HepG2 (cell line): ENCODE measurements around the gene UBE2E1. TPM values are rescaled to one million over a fixed set of nuclear protein-coding genes. Genes with fewer than 3 reads are reported as not detected.

ENCODE experiments used
- CBX5 ChIP-seq: sonication (generic); formaldehyde crosslinking; IDR thresholded peaks from 2 replicates; pipeline ENCODE4 v1.4.0; 2020; ENCODE audit warnings: missing genetic modification reagents, borderline replicate concordance
- IKZF4 ChIP-seq: sonication (generic); formaldehyde crosslinking; IDR thresholded peaks from 2 replicates; pipeline ENCODE4 v1.5.1; 2020; ENCODE audit warnings: borderline replicate concordance, mild to moderate bottlenecking, low read depth, missing genetic modification reagents; ENCODE audit errors: not compliant biosample characterization
- KDM2A ChIP-seq: sonication (generic); formaldehyde crosslinking; IDR thresholded peaks from 2 replicates; pipeline ENCODE4 v1.4.0; 2020; ENCODE audit warnings: low read depth, missing genetic modification reagents, borderline replicate concordance
- MIER2 ChIP-seq: IDR thresholded peaks from 2 replicates; pipeline ENCODE4 v1.6.1; 2016; ENCODE audit warnings: missing biosample characterization, missing genetic modification reagents
- NFRKB ChIP-seq: fragments of 450-650 bp; IDR thresholded peaks from 2 replicates; pipeline ENCODE4 v1.6.1; 2017
- POGZ ChIP-seq: sonication (generic); formaldehyde crosslinking; IDR thresholded peaks from 2 replicates; pipeline ENCODE4 v1.4.0; 2020; ENCODE audit warnings: mild to moderate bottlenecking, missing genetic modification reagents
- TP53 ChIP-seq: sonication (generic); formaldehyde crosslinking; conservative IDR thresholded peaks from 2 replicates; pipeline ENCODE4 v1.4.0; 2020; ENCODE audit warnings: missing genetic modification reagents
- U2AF1 ChIP-seq: fragments of 200-400 bp; formaldehyde crosslinking; optimal IDR thresholded peaks from 2 replicates; pipeline ENCODE3; 2017; ENCODE audit warnings: mild to moderate bottlenecking, low read depth, low read length
- WIZ ChIP-seq: sonication (generic); formaldehyde crosslinking; IDR thresholded peaks from 2 replicates; pipeline ENCODE4 v1.5.1; 2020; ENCODE audit warnings: mild to moderate bottlenecking, missing genetic modification reagents
- YEATS4 ChIP-seq: sonication (generic); formaldehyde crosslinking; IDR thresholded peaks from 2 replicates; pipeline ENCODE4 v1.4.0; 2020; ENCODE audit warnings: missing genetic modification reagents, borderline replicate concordance
- ZBTB21 ChIP-seq: sonication (generic); formaldehyde crosslinking; IDR thresholded peaks from 2 replicates; pipeline ENCODE4 v1.4.0; 2020; ENCODE audit warnings: missing genetic modification reagents
- ZNF121 ChIP-seq: sonication (generic); formaldehyde crosslinking; IDR thresholded peaks from 2 replicates; pipeline ENCODE4 v1.5.0; 2020; ENCODE audit warnings: mild to moderate bottlenecking, missing genetic modification reagents
- ZNF17 ChIP-seq: sonication (generic); formaldehyde crosslinking; IDR thresholded peaks from 2 replicates; pipeline ENCODE4 v1.5.0; 2020; ENCODE audit warnings: mild to moderate bottlenecking, missing genetic modification reagents
- ZNF230 ChIP-seq: sonication (generic); formaldehyde crosslinking; IDR thresholded peaks from 2 replicates; pipeline ENCODE4 v1.4.0; 2020; ENCODE audit warnings: mild to moderate bottlenecking, missing genetic modification reagents
- ZNF34 ChIP-seq: sonication (generic); formaldehyde crosslinking; IDR thresholded peaks from 2 replicates; pipeline ENCODE4 v1.4.0; 2020; ENCODE audit warnings: mild to moderate bottlenecking, missing genetic modification reagents, borderline replicate concordance
- ZNF891 ChIP-seq: sonication (generic); formaldehyde crosslinking; IDR thresholded peaks from 2 replicates; pipeline ENCODE4 v1.5.0; 2020; ENCODE audit warnings: mild to moderate bottlenecking, missing genetic modification reagents
- ZSCAN31 ChIP-seq: sonication (generic); formaldehyde crosslinking; IDR thresholded peaks from 2 replicates; pipeline ENCODE4 v1.5.0; 2020; ENCODE audit warnings: low read depth, mild to moderate bottlenecking, missing genetic modification reagents
- polyA plus RNA-seq, 8 experiments: library from polyadenylated mRNA; depleted of rRNA in 3 of 8; stranded (reverse) in 7 of 8; unstranded in 1 of 8; fragments of >200 nt; fragmentation: Illumina TruSeq in 4 of 8; extraction: Trizol in 4 of 8; gene quantifications; 2 replicates each; pipeline versions ENCODE4 v1.2.1 to v1.2.3, GENCODE V29; 2011 to 2016; ENCODE audit warnings: low read depth in 4 of 8, missing spikeins in 1 of 8, mixed read lengths in 1 of 8; ENCODE audit not compliant: insufficient read depth in 1 of 8
- total RNA-seq, 5 experiments: library from RNA; depleted of rRNA; stranded (reverse); fragments of >200 nt; fragmentation: Illumina TruSeq; extraction: Trizol; gene quantifications; 2 replicates each; pipeline ENCODE4 v1.2.3, GENCODE V29; 2016; ENCODE audit warnings: low read depth in 1 of 5
- TF ChIP-seq, protein P1 (sequence below): sonication (generic); formaldehyde crosslinking; IDR thresholded peaks from 2 replicates; pipeline ENCODE4 v1.4.0; 2020; ENCODE audit warnings: missing genetic modification reagents
- TF ChIP-seq, protein P2 (sequence below): sonication (generic); formaldehyde crosslinking; IDR thresholded peaks from 2 replicates; pipeline ENCODE4 v1.4.0; 2020; ENCODE audit warnings: mild to moderate bottlenecking, missing genetic modification reagents
- TF ChIP-seq, protein P3 (sequence below): sonication (generic); formaldehyde crosslinking; IDR thresholded peaks from 2 replicates; pipeline ENCODE4 v1.8.1; 2022; ENCODE audit warnings: mild to moderate bottlenecking, missing genetic modification reagents
- TF ChIP-seq, protein P4 (sequence below): sonication (generic); formaldehyde crosslinking; IDR thresholded peaks from 2 replicates; pipeline ENCODE4 v1.4.0; 2020; ENCODE audit warnings: missing genetic modification reagents

UBE2E1 gene
- total and polyA plus RNA-seq, 2 of the 13 experiments (the other 11 are each of a cell fraction or from before 2014, with no cell fraction given): 55.4 to 61.8 TPM

DNA sequence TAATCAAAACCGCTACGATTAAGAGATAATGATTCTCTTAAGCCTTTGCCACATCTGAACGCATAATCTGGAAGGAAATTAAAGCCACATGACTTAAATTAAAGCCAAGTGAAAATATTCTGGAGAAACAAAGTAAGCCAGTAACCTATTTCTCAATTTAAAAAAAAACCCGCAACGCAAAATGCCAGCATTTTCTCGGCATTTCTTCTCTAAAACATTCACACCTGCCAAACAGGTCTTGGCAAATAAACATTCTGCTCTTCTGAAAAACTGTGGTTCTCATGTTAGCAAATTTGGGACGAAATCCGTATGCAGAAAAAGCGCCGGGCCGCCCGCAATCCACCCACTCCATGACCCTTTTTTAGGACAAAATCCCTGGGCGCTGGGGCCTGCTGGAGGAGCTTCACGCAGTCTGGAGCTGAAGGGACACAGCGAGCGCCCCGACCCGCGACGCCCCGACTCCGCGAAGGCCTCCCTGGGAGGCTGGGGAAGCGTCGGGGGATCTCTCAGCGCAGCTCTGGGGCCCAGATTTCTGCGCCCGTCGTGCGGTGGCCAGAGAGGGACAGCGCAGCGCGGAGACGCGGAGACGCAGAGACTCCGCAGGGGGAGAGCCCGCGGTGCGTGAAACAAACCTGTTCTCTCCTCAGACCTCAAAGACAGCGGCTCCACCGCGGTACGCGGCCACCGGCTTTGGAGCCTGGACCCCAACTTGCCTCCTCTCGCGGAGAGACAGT is 110.6 kb downstream of the UBE2E1 start (continued):
- TF ChIP-seq TP53 (CRISPR knock-in tag) (no peak), POGZ (CRISPR knock-in tag) (no peak), ZNF17 (CRISPR knock-in tag) (0 out of 2 replicates have a peak, but pooled peaks have one; percentile 6), KDM2A (CRISPR knock-in tag) (no peak), MIER2 (CRISPR knock-in tag) (no peak), ZNF891 (no peak), CBX5 (CRISPR knock-in tag) (no peak), ZSCAN31 (CRISPR knock-in tag) (no peak), WIZ (CRISPR knock-in tag) (no peak), U2AF1 (no peak), ZNF34 (peak; percentile 75; the same call in 1 of the 2 replicates), IKZF4 (peak; percentile 56), ZNF230 (0 out of 2 replicates have a peak, but pooled peaks have one; percentile 20), ZNF121 (peak; percentile 54; the same call in 1 of the 2 replicates), ZBTB21 (CRISPR knock-in tag) (peak; percentile 8; the same call in 1 of the 2 replicates), YEATS4 (no peak), NFRKB (no peak)
- TF ChIP-seq, protein P1, sequence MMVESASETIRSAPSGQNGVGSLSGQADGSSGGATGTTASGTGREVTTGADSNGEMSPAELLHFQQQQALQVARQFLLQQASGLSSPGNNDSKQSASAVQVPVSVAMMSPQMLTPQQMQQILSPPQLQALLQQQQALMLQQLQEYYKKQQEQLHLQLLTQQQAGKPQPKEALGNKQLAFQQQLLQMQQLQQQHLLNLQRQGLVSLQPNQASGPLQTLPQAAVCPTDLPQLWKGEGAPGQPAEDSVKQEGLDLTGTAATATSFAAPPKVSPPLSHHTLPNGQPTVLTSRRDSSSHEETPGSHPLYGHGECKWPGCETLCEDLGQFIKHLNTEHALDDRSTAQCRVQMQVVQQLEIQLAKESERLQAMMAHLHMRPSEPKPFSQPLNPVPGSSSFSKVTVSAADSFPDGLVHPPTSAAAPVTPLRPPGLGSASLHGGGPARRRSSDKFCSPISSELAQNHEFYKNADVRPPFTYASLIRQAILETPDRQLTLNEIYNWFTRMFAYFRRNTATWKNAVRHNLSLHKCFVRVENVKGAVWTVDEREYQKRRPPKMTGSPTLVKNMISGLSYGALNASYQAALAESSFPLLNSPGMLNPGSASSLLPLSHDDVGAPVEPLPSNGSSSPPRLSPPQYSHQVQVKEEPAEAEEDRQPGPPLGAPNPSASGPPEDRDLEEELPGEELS (CRISPR knock-in tag): no peak
- TF ChIP-seq, protein P2, sequence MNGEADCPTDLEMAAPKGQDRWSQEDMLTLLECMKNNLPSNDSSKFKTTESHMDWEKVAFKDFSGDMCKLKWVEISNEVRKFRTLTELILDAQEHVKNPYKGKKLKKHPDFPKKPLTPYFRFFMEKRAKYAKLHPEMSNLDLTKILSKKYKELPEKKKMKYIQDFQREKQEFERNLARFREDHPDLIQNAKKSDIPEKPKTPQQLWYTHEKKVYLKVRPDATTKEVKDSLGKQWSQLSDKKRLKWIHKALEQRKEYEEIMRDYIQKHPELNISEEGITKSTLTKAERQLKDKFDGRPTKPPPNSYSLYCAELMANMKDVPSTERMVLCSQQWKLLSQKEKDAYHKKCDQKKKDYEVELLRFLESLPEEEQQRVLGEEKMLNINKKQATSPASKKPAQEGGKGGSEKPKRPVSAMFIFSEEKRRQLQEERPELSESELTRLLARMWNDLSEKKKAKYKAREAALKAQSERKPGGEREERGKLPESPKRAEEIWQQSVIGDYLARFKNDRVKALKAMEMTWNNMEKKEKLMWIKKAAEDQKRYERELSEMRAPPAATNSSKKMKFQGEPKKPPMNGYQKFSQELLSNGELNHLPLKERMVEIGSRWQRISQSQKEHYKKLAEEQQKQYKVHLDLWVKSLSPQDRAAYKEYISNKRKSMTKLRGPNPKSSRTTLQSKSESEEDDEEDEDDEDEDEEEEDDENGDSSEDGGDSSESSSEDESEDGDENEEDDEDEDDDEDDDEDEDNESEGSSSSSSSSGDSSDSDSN (CRISPR knock-in tag): peak; percentile 95; the same call in 1 of the 2 replicates
- TF ChIP-seq, protein P3, sequence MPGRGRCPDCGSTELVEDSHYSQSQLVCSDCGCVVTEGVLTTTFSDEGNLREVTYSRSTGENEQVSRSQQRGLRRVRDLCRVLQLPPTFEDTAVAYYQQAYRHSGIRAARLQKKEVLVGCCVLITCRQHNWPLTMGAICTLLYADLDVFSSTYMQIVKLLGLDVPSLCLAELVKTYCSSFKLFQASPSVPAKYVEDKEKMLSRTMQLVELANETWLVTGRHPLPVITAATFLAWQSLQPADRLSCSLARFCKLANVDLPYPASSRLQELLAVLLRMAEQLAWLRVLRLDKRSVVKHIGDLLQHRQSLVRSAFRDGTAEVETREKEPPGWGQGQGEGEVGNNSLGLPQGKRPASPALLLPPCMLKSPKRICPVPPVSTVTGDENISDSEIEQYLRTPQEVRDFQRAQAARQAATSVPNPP (CRISPR knock-in tag): 0 out of 2 replicates have a peak, but pooled peaks have one; percentile 8
- TF ChIP-seq, protein P4, sequence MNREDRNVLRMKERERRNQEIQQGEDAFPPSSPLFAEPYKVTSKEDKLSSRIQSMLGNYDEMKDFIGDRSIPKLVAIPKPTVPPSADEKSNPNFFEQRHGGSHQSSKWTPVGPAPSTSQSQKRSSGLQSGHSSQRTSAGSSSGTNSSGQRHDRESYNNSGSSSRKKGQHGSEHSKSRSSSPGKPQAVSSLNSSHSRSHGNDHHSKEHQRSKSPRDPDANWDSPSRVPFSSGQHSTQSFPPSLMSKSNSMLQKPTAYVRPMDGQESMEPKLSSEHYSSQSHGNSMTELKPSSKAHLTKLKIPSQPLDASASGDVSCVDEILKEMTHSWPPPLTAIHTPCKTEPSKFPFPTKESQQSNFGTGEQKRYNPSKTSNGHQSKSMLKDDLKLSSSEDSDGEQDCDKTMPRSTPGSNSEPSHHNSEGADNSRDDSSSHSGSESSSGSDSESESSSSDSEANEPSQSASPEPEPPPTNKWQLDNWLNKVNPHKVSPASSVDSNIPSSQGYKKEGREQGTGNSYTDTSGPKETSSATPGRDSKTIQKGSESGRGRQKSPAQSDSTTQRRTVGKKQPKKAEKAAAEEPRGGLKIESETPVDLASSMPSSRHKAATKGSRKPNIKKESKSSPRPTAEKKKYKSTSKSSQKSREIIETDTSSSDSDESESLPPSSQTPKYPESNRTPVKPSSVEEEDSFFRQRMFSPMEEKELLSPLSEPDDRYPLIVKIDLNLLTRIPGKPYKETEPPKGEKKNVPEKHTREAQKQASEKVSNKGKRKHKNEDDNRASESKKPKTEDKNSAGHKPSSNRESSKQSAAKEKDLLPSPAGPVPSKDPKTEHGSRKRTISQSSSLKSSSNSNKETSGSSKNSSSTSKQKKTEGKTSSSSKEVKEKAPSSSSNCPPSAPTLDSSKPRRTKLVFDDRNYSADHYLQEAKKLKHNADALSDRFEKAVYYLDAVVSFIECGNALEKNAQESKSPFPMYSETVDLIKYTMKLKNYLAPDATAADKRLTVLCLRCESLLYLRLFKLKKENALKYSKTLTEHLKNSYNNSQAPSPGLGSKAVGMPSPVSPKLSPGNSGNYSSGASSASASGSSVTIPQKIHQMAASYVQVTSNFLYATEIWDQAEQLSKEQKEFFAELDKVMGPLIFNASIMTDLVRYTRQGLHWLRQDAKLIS (CRISPR knock-in tag): no peak
